Stimulated activated CD8-positive, alpha-beta memory T cell treated with anti-CD3 and anti-CD28 coated beads, Interleukin-4, amount 100 ng/mL, for 1 hour (primary cell): ENCODE results near the gene BRME1.
"Not testable (repeated sequence)": the region's sequence is repeated elsewhere in the genome, so short reads cannot be mapped to it uniquely, and the experiment has no call there.

Experiments
- DNase-seq, 2 donors: peaks; one replicate each; pipeline ENCODE4 v3.0.0-alpha.2; 2020; ENCODE audit warnings: low read depth in 2 of 2, low spot score in 1 of 2

BRME1 gene

GRCh38 chr19:13868663-13869062 is 37.3 kb downstream of the BRME1 start:
- DNase-seq: no peak

GRCh38 chr19:13866463-13867046 is 39.4 kb downstream of the BRME1 start:
- no peak for DNase-seq

GRCh38 chr19:13865571-13866462 is 40.1 kb downstream of the BRME1 start:
- no peak for DNase-seq

- no peak for DNase-seq
Observed at GRCh38 chr19:13864667-13865570, 41.0 kb downstream of the BRME1 start.

GRCh38 chr19:13864046-13864666 is 41.8 kb downstream of the BRME1 start:
- no peak for DNase-seq

- peak; percentile 75 to 83 for DNase-seq
Observed at GRCh38 chr19:13861714-13862531, 44.0 kb downstream of the BRME1 start.

GRCh38 chr19:13861392-13861713 is 44.6 kb downstream of the BRME1 start:
- no peak for DNase-seq

GRCh38 chr19:13860679-13861391 is 45.1 kb downstream of the BRME1 start:
- no peak for DNase-seq

- no peak for DNase-seq
Observed at GRCh38 chr19:13859361-13859880, 46.5 kb downstream of the BRME1 start.

GRCh38 chr19:13856497-13856896 is 49.4 kb downstream of the BRME1 start:
- no peak for DNase-seq

GRCh38 chr19:13852171-13852707 is 53.7 kb downstream of the BRME1 start:
- DNase-seq: not testable (repeated sequence)

GRCh38 chr19:13851734-13852114 is 54.2 kb downstream of the BRME1 start:
- not testable (repeated sequence) for DNase-seq

- no peak for DNase-seq
Observed at GRCh38 chr19:13850910-13851733, 54.8 kb downstream of the BRME1 start.

- DNase-seq: no peak
Observed at GRCh38 chr19:13849991-13850909, 55.7 kb downstream of the BRME1 start.

GRCh38 chr19:13848798-13849676 is 56.9 kb downstream of the BRME1 start:
- DNase-seq: no peak

- DNase-seq: no peak
Observed at GRCh38 chr19:13848340-13848677, 57.6 kb downstream of the BRME1 start.
